Activated CD4-positive, alpha-beta T cell treated with anti-CD3 and anti-CD28 coated beads for 4 hours (primary cell): ENCODE data around the gene C4BPA.

Experiments used
- DNase-seq, 2 donors: peaks; one replicate each; pipeline ENCODE4 v3.0.0-alpha.2; 2020

The C4BPA gene

DNA sequence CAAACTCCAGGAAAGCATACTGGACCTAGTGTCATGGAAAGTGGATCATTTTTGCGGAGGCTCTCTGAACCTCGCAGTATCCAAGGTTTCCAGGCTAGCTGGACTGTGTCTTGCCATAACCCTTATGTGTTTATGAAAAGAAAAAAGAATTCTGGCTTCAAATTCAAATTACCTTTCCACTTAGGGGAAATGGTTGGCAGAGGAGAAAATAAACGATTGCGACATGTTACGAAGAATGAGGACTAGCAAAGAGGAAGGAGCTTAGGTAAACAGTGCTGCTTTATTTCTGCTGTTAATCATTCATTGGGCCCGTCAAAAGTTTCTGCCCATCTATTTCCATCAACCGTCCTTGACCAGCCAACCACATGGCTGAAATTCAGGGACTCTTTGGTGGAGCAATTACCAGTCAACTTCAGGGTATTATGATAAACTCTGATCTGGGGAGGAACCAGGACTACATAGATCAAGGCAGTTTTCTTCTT lies at the start of gene C4BPA:
TSS of gene C4BPA (plus strand) at position 342 of the 482 bp plus-strand sequence. CDS start 8,793 bp downstream, outside the sequence.
- DNase-seq: no peak

DNA sequence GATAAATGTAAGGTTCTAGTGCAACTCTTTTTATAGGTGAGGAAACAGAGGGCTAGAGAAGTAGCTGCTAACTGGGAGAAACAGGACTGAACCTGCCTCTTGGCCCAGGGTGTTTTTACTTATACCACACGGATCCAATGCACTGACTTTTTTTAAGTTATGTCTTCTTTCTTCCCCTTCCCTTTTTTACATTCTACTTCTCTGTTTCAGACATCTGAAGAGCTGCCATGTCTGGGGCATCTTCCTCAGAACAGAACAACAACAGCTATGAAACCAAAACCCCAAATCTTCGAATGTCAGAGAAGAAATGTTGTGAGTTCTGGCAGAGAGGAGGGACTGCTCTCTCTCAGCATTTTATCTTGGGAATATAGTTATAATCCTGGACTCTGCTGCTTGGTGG lies 49.5 kb upstream of the C4BPA start:
- DNase-seq: no peak

DNA sequence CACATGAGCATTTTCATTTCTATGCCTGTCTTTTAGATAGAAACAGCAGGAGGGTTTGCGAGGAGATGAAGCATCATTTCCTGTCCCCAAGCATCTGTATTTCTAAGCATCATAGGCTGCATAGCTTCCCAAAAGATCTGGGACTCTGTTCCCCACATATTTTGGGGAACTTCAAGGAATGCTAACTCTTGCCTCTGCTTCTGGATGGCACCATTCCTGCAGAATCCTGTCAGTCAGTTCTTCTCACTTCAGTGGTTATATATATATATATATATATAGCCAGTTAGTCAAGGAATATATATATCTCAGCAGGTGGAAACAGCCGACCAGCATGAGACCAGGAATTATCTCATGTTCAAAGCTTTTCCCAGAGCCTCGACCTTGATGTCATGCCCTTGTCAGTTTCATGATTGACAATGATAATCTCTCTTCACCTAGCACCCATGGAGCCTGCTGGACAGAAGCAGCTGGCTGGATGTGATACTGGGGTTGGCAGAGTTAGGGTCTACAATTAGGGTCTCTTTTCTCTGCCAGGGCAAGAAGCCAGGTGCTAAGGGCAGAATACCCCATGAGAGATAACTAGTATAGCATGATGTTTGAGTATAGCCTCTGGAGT lies 48.5 kb upstream of the C4BPA start:
- DNase-seq: no peak

DNA sequence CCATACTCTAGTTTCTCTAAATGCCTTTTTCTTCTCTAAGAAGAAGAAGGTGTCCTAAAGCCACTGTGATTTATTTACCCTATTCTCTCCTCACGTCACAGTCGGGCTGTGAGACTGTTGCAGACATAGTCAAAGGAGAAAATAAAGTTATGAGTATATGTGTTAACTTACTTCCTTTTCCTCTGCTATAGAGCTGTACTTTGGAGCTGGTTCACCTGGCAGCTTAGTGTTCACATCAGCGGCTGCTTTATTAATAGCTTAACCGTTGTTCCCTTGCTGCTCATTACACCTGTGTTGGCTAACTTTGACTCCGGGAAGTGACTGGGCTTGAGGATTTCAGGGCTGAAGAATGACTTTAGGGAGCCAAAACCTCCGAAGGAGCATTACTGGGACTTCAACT lies 47.4 kb upstream of the C4BPA start:
- no peak for DNase-seq

DNA sequence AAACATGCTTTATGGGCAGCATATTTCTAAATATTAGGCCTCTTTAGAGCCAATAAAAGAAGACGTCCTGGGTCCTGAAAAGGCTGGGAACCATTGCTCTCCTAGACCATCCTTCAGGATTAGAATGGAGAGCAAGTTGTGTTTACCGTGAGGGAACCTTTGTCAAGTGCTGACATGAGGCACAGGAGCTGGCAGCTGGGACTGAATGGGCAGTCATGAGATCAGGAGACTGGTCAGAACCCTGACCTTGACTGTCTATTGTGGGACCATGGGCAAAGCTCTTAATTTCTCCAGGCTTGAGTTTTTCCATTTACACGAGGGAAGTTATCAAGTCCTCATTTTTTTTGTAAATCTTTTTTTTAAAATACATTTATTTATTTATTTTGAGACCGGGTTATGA lies 45.8 kb upstream of the C4BPA start:
- no peak for DNase-seq

DNA sequence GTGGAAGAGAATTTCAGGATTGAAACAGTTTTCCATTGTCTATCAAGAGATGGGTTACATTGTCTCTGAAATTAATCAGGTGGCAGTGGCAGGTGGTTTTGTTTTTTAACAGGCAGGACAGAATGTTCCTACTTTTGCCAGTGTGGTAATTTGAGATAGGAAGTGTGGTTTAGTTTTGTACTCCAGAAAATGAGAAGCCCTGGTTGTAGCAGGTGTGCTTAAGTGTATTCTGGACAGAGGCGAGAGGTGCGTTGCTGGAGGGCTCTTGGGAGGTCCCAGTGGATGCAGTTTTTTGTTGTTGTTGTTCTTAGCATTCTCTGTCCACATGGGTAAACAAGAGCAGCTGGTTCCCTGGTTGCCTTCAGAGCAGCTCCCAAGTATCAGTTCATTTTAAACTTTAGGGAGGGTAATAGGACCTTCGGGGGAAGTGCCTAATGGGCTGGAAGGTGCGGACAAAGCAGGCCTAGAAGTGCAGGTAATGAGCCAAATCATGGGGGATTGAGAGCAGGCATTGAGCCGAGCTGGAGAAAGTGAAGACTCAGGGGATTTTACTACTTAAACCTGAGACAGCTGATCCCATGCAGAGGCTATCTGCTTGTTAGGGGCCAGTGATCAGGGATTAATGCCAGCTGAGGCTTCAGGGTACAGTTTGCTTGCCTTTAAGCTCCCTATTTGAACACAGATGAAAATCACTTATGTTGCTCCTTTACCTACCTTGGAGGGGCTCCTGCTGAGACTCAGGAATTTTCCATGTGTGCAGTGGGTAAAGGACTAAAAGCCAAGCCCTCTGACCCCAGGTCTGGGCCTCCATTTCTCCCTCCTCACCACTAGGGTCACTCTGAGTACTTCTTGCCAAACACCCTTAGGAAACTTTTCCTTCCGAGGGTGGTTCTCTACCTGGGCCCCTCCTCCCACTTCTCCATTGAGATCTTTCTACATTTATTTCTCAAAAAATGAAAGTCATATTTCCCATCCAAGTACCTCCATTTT lies 44.9 kb upstream of the C4BPA start:
- DNase-seq: no peak

DNA sequence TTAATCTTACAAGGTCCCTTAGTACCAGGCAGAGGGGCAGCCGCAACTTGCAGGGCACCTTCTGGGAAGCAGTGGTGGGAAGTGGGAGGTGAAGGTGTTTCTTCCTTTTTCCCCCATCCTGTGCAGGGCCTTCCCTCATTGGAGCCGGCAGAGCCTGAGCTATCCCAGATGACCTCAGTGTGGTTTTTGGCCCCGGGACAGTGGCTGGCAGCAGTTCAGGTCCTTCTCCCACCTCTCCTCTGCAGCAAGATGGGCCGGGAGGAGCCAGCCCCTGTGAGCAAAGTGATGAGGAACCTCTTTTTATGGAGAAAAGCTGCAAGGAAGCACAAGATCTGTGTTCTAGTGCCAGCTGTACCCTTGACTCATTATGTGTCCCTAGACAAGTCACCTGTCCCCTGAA lies 44.2 kb upstream of the C4BPA start:
- DNase-seq: no peak

DNA sequence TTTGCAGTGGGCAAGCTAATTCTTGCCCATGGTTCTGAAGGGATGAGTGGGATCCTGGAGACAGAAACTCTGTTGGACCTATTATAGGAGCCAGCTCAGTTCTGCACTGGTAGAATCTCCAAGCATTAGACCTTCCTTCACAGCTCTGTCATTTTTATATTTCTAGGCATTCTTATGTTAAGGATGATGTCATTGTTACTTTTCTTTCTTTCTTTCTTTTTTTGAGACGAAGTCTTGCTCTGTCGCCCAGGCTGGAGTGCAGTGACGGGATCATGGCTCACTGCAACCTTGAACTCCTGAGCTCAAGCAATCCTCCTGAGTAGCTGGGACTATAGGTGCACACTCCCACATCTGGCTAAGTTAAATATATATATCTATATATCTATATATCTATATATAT lies 43.4 kb upstream of the C4BPA start:
- DNase-seq: no peak

DNA sequence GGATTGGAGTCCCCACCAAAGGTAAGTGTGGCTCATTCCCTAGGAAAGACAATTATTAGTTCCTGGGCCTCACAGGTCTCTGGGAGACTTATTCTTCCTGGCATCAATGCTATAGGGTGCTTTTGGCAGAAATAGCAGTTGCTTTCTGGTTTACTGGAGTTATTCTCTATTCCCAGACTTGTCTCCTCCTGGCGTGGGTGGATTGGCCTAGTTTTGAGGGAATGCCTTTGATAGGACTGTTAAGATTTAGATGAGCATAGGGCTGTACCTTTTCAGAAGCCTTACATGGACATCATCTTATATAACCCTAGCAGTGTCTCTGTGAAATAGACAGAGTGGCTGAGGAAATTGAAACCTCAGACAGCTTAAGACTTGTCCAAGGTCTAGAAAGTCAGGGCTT lies 42.0 kb upstream of the C4BPA start:
- no peak for DNase-seq

DNA sequence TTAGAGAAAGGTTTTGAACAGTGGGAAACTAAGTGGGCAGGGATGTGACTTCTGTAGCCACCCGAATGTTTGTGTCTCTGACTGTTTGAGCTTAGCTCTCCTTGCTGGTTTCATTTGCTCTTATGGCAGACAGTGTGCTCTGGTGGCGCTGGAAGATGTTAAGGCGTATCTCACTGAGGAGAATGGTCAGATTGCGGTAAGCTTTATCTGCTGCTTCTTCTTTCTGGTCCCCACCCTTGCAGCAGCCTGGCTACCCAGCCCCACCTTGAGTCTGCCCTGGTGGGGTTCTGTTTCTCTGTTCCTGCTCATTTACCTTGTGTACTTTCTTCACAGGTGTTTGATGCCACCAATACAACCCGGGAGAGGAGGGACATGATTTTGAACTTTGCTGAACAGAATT lies 41.0 kb upstream of the C4BPA start:
- no peak for DNase-seq

DNA sequence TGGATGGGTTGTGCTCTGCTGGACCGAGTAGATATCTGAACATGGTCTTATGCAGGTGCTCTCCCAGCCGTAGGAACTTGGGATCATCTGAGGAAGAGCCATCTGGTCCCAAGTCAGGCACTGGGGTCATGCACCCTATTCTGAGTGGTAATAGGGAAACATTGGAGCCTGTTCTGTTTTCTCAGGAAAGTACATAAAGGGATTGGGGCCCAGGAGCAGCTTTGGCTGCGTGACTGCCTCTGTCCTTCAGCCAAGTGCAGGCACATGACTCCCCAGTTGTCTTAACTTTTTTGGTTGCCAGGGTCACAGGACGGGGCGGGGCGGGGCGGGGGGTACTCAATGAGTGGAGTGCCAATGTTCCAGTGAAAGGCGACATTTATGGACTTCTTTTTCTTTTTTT lies 39.5 kb upstream of the C4BPA start:
- DNase-seq: no peak

DNA sequence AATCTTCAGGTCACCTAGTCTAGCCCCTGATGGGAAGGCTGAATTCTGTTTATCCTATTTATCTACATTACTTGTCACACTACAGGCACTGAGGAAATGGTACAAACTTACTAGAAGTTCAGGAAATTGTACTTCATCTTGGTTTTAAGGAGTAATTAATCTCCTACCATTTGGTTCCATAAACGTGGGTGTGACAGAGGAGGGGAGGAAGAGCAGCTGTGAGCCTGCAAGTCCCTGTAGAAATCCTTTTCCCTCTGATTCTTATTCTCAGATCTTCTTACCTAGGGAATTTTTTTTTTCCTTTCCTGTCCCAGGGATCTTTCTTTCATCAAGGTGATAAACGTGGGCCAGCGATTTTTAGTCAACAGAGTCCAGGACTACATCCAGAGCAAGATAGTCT lies 36.8 kb upstream of the C4BPA start:
- no peak for DNase-seq

DNA sequence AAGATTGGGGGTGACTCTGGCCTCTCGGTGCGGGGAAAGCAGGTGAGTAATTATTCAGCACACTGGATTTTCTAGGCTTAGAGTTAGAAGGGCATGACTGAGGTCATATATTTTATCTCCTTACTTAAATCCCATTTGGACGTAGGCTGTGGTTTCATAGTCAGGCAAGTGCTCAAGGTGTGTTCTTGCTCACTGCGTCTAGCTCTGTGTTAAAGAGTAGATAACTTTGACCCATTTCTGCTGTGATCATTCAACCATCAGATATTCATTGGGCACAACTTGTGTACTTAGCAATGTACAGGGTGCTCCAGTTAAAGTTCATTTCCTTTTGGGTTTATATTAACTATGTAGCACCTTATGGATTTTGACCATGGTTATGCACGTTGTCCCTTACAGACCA lies 36.4 kb upstream of the C4BPA start:
- DNase-seq: no peak

DNA sequence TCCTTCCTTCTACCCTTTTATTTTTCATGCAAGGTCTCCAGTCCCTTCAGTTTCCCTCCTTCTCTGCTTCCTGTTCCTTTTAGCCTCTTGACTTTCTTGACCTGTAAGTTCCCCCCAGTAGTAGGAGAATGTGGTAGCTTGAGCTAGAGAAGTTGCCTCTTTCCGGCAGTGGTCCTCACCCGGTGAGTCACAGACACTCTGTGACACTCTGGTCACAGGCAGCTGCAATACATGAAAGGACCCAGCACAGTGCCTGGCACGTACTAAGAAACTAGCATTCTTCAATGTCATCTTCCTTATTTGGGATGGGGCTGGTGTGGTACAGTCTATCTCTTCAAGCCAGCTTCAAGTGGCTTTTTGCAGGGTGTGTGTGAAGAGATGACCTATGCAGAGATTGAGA lies 35.0 kb upstream of the C4BPA start:
- no peak for DNase-seq

DNA sequence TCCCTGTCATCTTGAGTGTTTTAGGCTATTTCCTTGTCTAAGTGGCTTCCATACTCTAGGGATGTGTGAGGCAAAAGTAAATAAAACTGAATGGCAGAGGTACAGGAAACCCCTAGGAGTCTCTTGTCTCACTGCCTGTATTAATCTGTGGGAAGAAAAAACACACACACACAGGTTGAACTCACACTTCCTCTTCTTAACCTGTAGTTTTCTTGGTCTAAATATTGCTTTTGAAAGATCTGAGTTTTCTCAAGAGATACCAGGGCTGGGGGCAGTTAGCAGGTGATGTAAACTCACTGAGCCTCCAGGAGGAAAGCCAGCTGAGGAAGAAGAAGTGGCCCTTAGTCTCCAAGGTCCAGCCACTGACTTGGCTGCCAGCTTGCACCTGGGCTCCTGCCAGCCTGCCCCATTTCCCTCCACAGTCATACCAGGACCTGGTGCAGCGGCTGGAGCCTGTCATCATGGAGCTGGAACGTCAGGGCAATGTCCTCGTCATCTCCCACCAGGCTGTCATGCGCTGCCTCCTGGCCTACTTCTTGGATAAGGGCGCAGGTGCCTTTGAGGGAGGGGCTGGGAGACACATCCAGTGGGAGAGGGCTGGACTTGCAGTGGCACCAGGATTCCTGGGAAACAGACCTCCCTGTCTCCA lies 34.1 kb upstream of the C4BPA start:
- DNase-seq: no peak

DNA sequence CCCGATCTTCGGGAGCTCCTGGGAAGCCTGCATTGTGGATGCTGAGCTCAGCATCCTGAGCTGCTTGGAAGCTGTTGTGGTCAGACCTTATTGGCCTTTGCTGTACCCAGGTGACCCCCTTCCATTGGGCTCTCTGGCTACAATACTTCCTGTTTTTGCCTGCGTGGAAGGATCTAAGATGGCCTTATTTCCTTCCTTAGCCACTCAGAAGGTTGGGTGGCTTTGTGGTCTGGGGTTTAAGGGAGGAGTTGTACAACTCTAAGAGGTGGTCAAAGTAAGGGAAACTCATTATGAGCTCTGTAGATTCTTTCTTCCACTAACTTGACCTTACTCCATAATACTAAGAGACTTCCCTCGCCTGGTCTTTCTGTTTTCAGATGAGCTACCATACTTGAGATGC lies 33.2 kb upstream of the C4BPA start:
- DNase-seq: no peak

DNA sequence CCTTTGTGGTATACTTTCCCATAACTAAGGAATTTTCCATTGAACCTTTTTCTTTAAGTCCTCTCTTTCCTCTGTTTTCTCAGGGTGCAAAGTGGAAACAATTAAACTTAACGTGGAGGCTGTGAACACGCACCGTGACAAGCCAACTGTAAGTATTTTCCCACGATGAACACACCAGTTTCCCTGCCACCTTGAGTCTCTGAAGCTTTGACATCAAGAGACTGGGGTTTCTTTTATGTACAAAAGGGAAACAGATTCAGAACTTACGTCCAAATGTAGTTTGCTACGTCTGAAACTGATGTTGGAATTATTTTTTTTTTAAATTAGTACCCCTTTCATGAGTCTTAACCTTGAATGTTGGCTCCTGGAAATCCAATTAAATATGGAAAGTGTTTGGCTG lies 32.6 kb upstream of the C4BPA start:
- no peak for DNase-seq

DNA sequence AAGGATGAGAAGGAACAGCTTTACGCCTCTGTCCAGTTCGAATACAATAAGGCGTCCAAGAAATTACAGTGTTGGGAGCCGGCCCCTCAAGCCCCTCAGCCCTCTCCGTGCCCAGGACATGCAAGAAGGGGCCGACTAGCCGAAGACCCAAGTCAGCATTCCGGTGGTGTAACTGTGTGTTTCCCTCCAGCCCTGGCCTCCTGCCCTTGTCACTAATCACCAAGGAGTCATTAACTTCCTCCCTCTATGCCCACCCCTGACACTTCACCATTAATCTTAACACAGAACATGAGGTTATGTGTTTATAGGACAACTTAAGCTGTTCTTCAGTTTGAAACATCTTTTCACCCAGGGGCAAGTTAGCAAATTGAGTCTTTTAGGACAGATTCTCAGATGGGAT lies 31.8 kb upstream of the C4BPA start:
- DNase-seq: no peak

DNA sequence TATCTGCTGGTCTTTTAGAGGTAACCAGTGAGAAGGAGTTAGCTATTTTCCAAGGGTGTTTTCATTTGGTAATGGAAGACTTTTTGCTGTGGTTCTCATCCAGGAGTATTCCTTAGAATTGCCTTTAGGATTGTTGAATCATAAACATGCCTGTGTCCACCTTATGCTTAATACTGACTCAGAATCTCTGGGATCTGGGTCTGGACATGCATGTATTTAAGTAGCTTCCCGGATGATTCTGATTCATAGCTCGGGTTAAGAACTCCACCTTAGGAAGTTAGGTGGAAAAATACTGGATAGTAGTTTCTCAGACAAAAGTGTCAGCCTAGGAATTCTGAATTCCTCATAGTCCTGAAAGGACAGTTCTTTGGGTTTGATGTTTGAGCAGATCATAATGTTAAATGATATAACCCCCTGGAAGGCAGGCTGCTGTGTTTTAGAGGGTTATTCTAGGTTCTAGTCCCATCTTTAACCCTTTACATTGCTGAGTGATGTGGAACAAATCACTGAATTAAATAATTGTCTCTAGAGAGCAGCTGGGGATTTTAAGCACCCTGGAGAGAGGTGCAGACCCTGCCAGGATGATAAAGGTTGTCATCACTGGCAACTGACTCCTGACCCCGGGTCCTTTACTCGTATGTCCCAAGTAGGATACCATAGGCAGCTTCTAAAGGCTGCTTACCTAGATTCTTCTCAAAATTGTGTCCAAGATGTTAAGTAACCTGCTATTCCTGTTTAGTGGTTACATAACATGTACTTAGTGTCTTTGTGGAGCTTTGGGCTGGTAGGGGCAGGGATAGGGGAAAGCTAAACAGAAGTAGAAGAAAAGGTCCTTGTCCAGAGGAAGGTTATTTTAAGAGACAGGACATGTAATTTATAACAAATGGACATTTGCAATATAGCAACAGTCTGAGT lies 29.9 kb upstream of the C4BPA start:
- no peak for DNase-seq

DNA sequence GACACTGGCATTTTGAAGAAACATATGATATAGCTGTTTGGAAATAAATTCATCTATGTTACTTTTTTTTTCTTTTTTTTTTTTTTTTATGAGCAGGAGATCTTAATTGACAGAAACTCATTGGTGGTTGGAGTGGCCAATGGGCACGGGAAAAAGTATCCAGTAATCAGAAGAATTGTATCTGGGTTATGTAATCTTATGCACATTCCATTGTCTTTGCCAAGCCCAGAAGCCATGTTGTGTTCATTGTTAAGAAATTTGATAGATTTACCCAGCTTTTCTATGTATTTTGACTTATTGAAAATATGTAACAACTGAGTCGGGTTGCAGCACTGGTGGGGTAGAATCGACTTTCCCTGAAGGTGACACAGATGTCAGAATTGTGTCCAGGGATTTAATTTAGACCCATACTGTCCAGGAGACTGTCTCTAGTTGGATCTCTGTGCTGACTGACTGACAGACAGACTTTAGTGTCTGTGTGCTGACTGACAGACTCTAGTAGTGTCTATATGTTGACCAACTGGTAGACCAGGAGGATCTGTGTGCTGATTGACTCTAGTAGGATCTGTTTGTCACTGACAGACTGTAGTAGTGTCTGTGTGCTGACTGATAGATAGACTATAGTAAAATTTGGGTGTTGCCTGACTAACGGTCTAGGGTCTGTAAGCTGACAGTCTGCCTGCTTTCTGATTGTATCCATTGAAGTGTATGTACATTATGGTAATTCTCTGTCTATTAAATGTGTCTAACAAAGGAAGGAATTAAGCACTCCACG lies 27.7 kb upstream of the C4BPA start:
- DNase-seq: no peak

DNA sequence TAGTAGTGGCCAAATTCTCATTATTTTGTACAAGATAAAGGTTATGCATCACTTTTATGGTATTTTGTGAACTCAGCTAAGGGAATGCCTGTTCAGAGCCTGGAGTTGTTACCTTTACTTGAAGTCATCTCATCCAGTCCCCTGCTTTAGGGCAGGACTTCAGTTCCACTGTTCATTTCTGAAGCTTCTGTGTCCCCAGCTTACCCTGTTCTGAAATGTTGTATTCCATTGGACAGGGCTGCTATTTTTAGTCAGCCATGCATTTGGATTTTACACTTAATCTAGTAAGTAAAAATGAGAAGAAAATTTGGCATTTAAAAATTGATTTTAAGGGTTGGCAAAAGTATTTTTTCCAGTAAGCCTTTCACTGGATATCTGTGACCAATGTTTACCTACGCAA lies 27.0 kb upstream of the C4BPA start:
- no peak for DNase-seq
